Ovary (tissue), 9 donors: ENCODE results near the gene STMP1. TPM values are rescaled to one million over a fixed set of nuclear protein-coding genes. Genes with fewer than 3 reads are reported as not detected.
"Not testable (repeated sequence)": the region's sequence is repeated elsewhere in the genome, so short reads cannot be mapped to it uniquely, and the experiment has no call there.

Source experiments
- DNase-seq, 5 donors: peaks; one replicate each; pipeline ENCODE4 v3.0.0-alpha.2; 2019 to 2020
- H3K27ac ChIP-seq, 2 donors: fragments of 200-600 bp; one replicate each; pipeline versions ENCODE4 v1.5.1 to v1.8.0; 2019 to 2022
- H3K27me3 ChIP-seq: fragments of 200-600 bp; one replicate; pipeline ENCODE4 v1.8.0; 2022
- H3K36me3 ChIP-seq: fragments of 200-600 bp; sonication (generic); one replicate; pipeline ENCODE4 v1.5.1; 2019
- H3K4me1 ChIP-seq: one replicate; pipeline ENCODE4 v1.8.1; 2013; ENCODE audit warnings: mild to moderate bottlenecking, moderate library complexity; ENCODE audit not compliant: insufficient read depth
- H3K4me3 ChIP-seq: fragments of 200-600 bp; sonication (generic); one replicate; pipeline ENCODE4 v1.5.1; 2017
- H3K9me3 ChIP-seq, 2 donors: fragments of 200-600 bp in 1 of 2; sonication (generic) in 1 of 2; one replicate each; pipeline versions ENCODE4 v1.5.1 to v1.8.1; 2013 to 2019; ENCODE audit warnings: mild to moderate bottlenecking in 1 of 2, moderate library complexity in 1 of 2
- CTCF ChIP-seq, 3 donors: fragments of 450-650 bp in 2 of 3; fragments of 200-600 bp in 1 of 3; IDR thresholded peaks; one replicate each; pipeline versions ENCODE4 v1.5.1 to v1.8.0; 2016 to 2022; ENCODE audit warnings: antibody characterized with exemption in 3 of 3, mild to moderate bottlenecking in 1 of 3
- EP300 ChIP-seq: sonication (generic); formaldehyde crosslinking; IDR thresholded peaks from one replicate; pipeline ENCODE4 v1.6.1; 2017; ENCODE audit warnings: antibody characterized with exemption
- POLR2A ChIP-seq: fragments of 450-650 bp; IDR thresholded peaks from one replicate; pipeline ENCODE4 v1.6.1; 2017; ENCODE audit warnings: antibody characterized with exemption, mild to moderate bottlenecking, moderate library complexity
- WGBS, 3 donors: extraction: QIAGEN DNeasy Blood & Tissue Kit in 1 of 3; methylation state at CpG; one replicate each; pipeline versions ENCODE4 v1.1.5 to v1.1.7; 2013 to 2017; 5-methylcytosine and 5-hydroxymethylcytosine counted together
- intact Hi-C, 4 donors: fragments of 100-400 bp; cut with DNase I; formaldehyde crosslinking; loops; one replicate each; pipeline versions ENCODE4 v1.11.0 to v1.15.1; 2022 to 2023
- polyA plus RNA-seq, 2 donors: library from polyadenylated mRNA; stranded (reverse); fragments of 200-250 nt in 1 of 2; fragments of 350-450 nt in 1 of 2; fragmentation: Illumina TruSeq in 1 of 2; extraction: RNeasy Lipid Tissue Mini Kit (QIAGEN cat#74804) in 1 of 2; gene quantifications; one replicate each; pipeline ENCODE4 v1.2.3, GENCODE V29; 2013 to 2014
- total RNA-seq, 7 donors: library from RNA; depleted of rRNA in 2 of 7; stranded (reverse); fragments of >200 nt in 2 of 7; fragmentation: NEBNext Ultra II Directional in 3 of 7; extraction: Animal tissue kit (Norgen Biotek cat#: 25700) in 3 of 7; gene quantifications; one replicate each; pipeline versions ENCODE4 v1.1.0 to v1.2.4, GENCODE V29; 2016 to 2023
- donor health status: DM: no; HTN: no; CAD: no; lungs with moderate emphysema.
- donor health status: DM: no; HTN: no; CAD: no.
- donor health status: Bipolar disorder and iron deficiency.
- donor health status: DM: yes; HTN: yes; CAD: no.
- donor health status: DM: no; HTN: no; CAD: no.
- donor health status: DM: yes; HTN: yes; CAD: no.

The STMP1 gene
- total and polyA plus RNA-seq, 9 donors, result 11.0 to 24.3 (median 19.7) TPM

- WGBS, 3 donors, result 96 to 100% (median 97%) methylated on average over 2 of the region's 2 CpGs
- Histone ChIP-seq H3K27me3 (no peaks in the 10 kb centered on the region), H3K36me3 (no peaks in the 10 kb centered on the region), H3K4me1 (no peaks in the 10 kb centered on the region), H3K9me3 (no peaks in the 10 kb centered on the region), H3K4me3 (no peak overlapping the region), H3K27ac (no peak overlapping the region)
- TF ChIP-seq EP300, result no peak
- TF ChIP-seq CTCF (IDR thresholded peaks at IDR 0.05), result no peak
- TF ChIP-seq POLR2A, result no peak
- DNase-seq, result no peak
- intact Hi-C loops, result no loop called here
Measured at GRCh38 chr7:135620447-135620846, 41.9 kb upstream of the STMP1 start.

- 46 to 77% (median 60%) methylated on average over 1 of the region's 1 CpG for WGBS, 3 donors
- intact Hi-C loops, result no loop called here
- no peak overlapping the region for H3K27ac ChIP-seq
- DNase-seq, result peak in 3 of 5 donors; percentile 23 to 62 (median 28)
- no peaks in the 10 kb centered on the region for H3K27me3 ChIP-seq
- H3K9me3 ChIP-seq, result no peaks in the 10 kb centered on the region
- TF ChIP-seq POLR2A (no peak), CTCF (IDR thresholded peaks at IDR 0.05) (peak; percentile 57 to 63 (median 62)), EP300 (no peak)
- H3K4me1 ChIP-seq, result no peaks in the 10 kb centered on the region
- no peak overlapping the region for H3K4me3 ChIP-seq
- no peaks in the 10 kb centered on the region for H3K36me3 ChIP-seq
Measured at GRCh38 chr7:135620980-135621850, 41.1 kb upstream of the STMP1 start.

GRCh38 chr7:135634191-135634878, 28.0 kb upstream of the STMP1 start:
- no peak overlapping the region for H3K27ac ChIP-seq
- H3K27me3 ChIP-seq, result no peaks in the 10 kb centered on the region
- H3K36me3 ChIP-seq, result no peaks in the 10 kb centered on the region
- TF ChIP-seq POLR2A (no peak), EP300 (no peak), CTCF (IDR thresholded peaks at IDR 0.05) (no peak)
- WGBS, 3 donors, result 96% methylated on average over 7 of the region's 7 CpGs
- no peak overlapping the region for H3K4me3 ChIP-seq
- no peaks in the 10 kb centered on the region for H3K4me1 ChIP-seq
- no peak for DNase-seq
- intact Hi-C loops, result no loop called here
- no peaks in the 10 kb centered on the region for H3K9me3 ChIP-seq

GRCh38 chr7:135639690-135640089, 22.6 kb upstream of the STMP1 start:
- H3K27me3 ChIP-seq, H3K9me3 ChIP-seq, H3K36me3 ChIP-seq, H3K4me1 ChIP-seq, H3K4me3 ChIP-seq, H3K27ac ChIP-seq, DNase-seq: not testable (repeated sequence)
- intact Hi-C loops, result loop anchor here in 3 of 4 donors (5.0 to 10.0 kb wide), 2 partner anchors 352 to 355 kb away; no protein-coding TSS in a partner anchor

- Histone ChIP-seq H3K4me1 (no peaks in the 10 kb centered on the region), H3K27ac (no peak overlapping the region), H3K9me3 (no peaks in the 10 kb centered on the region), H3K36me3 (no peaks in the 10 kb centered on the region), H3K4me3 (no peak overlapping the region), H3K27me3 (no peaks in the 10 kb centered on the region)
- TF ChIP-seq EP300 (no peak), CTCF (IDR thresholded peaks at IDR 0.05) (no peak), POLR2A (no peak)
- WGBS, 3 donors, result 65 to 91% (median 65%) methylated on average over 3 of the region's 3 CpGs
- no peak for DNase-seq
- intact Hi-C loops, result loop anchor here in 3 of 4 donors (5.0 to 10.0 kb wide), 2 partner anchors 357 to 359 kb away; no protein-coding TSS in a partner anchor
Measured at GRCh38 chr7:135644154-135644553, 18.2 kb upstream of the STMP1 start.
